Measurements from ENCODE around the gene TFF3. TPM values are rescaled to one million over a fixed set of nuclear protein-coding genes. Genes with fewer than 3 reads are reported as not detected.

Gene TFF3
- total RNA-seq, 2 donors from 2014 or later: 6.3 to 16.3 TPM

DNA sequence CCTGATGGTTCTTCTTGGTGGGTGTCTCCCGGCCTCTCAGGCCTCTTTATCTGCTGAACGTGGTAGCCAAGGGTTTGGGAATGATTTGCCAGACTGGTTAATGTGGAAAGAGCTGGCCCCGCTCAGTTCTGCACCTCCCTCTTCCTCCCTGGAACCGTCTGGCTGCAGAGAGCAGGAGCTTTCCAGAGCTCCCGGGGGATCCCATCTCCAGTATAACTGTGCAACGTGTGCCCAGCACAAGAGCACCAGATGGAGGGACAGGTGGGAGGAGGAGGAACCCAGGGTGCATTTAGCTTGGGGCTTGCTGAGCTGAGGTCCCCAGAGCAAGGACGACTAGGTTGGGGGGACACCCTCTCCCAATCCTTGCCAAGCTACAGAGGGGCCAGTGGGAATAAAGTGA lies 46.1 kb upstream of the TFF3 start:
- 19 to 22% methylated on average over 6 to 7 of the region's 7 CpGs for WGBS, 2 donors
- Histone ChIP-seq H3K27me3 (no peaks in the 10 kb centered on the region), H3K9me3 (peaks cover 0 to 4% (median 0%) of the 10 kb centered on the region in 3 donors), H3K36me3 (replicated peaks in 1 of 2; ENCODE audit: insufficient read depth in 1 of 2, low read depth in 2 of 2) (no peaks in the 10 kb centered on the region), H3K4me3 (no peak overlapping the region), H3K4me1 (no peaks in the 10 kb centered on the region), H3K27ac (no peak overlapping the region)
- intact Hi-C loops (cut with DNase I): no loop called here
- no peak for ATAC-seq
- no peak for DNase-seq
- TF ChIP-seq POLR2A (IDR thresholded peaks at IDR 0.05): no peak
- TF ChIP-seq, protein P1, sequence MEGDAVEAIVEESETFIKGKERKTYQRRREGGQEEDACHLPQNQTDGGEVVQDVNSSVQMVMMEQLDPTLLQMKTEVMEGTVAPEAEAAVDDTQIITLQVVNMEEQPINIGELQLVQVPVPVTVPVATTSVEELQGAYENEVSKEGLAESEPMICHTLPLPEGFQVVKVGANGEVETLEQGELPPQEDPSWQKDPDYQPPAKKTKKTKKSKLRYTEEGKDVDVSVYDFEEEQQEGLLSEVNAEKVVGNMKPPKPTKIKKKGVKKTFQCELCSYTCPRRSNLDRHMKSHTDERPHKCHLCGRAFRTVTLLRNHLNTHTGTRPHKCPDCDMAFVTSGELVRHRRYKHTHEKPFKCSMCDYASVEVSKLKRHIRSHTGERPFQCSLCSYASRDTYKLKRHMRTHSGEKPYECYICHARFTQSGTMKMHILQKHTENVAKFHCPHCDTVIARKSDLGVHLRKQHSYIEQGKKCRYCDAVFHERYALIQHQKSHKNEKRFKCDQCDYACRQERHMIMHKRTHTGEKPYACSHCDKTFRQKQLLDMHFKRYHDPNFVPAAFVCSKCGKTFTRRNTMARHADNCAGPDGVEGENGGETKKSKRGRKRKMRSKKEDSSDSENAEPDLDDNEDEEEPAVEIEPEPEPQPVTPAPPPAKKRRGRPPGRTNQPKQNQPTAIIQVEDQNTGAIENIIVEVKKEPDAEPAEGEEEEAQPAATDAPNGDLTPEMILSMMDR (IDR thresholded peaks at IDR 0.05): no peak

DNA sequence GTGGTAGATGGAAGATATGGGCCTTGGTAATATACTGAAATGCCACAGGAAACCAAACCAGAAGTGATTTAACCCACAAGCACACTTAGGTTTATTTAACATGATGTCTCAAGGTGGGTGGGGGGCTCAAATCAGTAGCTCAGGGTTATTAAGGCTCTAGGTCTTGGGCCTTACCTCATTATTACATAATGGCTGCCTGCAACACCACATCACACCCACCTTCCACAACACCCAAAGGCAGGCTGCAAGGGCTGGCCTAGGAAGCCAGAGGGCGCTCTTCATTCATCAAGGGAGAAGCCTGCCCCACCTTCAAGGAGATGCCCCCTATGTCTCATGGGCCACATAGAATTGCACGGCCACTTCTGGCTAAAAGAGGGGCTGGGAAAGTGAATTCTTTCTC lies 45.1 kb upstream of the TFF3 start:
- H3K9me3 ChIP-seq: peaks cover 0 to 4% (median 0%) of the 10 kb centered on the region in 3 donors
- DNase-seq (no peak), ATAC-seq (no peak)
- H3K27ac ChIP-seq: no peak overlapping the region
- H3K4me3 ChIP-seq: no peak overlapping the region
- intact Hi-C loops (cut with DNase I): no loop called here
- no peaks in the 10 kb centered on the region for H3K27me3 ChIP-seq
- H3K4me1 ChIP-seq: no peaks in the 10 kb centered on the region
- TF ChIP-seq, protein P1 (IDR thresholded peaks at IDR 0.05): no peak
- TF ChIP-seq POLR2A (IDR thresholded peaks at IDR 0.05): no peak
- 46 to 75% methylated on average over 2 of the region's 2 CpGs for WGBS, 2 donors
- no peaks in the 10 kb centered on the region for H3K36me3 ChIP-seq (replicated peaks in 1 of 2; ENCODE audit: insufficient read depth in 1 of 2, low read depth in 2 of 2)

DNA sequence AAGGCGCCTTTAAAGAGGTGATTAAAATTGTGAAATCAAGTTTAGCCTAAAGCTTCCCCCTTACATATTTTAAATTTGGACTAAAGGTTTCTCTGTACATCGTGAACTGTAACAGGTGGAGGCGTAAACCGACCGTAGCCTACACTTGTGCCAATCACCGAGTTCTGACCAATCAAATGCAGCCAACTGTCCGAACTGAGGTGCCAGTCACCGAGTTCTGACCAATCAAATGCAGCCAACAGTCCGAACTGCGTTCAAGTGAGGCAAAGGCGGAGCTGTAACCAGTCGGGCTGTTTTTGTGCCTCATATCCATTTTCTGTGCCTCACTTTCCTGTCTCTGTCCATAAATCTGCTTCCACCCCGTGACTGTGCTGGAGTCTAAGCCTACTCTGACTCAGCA lies 43.7 kb upstream of the TFF3 start:
- 83 to 87% methylated on average over 13 of the region's 13 CpGs for WGBS, 2 donors
- TF ChIP-seq, protein P1 (IDR thresholded peaks at IDR 0.05): no peak
- no peak for TF ChIP-seq POLR2A (IDR thresholded peaks at IDR 0.05)
- no peaks in the 10 kb centered on the region for H3K4me1 ChIP-seq
- H3K4me3 ChIP-seq: no peak overlapping the region
- ATAC-seq (no peak), DNase-seq (no peak)
- H3K27me3 ChIP-seq: no peaks in the 10 kb centered on the region
- H3K36me3 ChIP-seq (replicated peaks in 1 of 2; ENCODE audit: insufficient read depth in 1 of 2, low read depth in 2 of 2): no peaks in the 10 kb centered on the region
- H3K9me3 ChIP-seq: peaks cover 0 to 4% (median 0%) of the 10 kb centered on the region in 3 donors
- intact Hi-C loops (cut with DNase I): no loop called here
- H3K27ac ChIP-seq: no peak overlapping the region

DNA sequence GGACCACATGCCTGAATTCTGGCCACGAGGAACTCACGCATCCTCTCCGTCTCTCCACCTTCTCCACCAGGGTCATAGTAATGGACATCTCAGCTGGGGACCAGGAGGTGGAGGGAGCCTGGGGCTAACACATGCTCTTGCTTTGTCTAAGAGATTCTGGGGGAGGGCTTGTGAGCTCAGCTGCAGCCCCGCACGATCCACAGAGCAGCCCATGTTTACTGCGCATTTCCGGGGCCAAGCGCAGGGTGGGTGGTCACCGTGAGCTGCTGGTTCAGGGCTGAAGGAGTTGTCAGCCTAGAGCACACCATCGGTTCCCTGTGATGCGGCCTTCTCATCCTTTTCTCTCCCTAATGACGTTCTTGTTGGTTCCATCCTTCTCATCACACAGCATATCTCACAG lies 43.1 kb upstream of the TFF3 start:
- Histone ChIP-seq H3K9me3 (peaks cover 0 to 4% (median 0%) of the 10 kb centered on the region in 3 donors), H3K4me1 (no peaks in the 10 kb centered on the region), H3K4me3 (no peak overlapping the region), H3K27me3 (no peaks in the 10 kb centered on the region), H3K36me3 (replicated peaks in 1 of 2; ENCODE audit: insufficient read depth in 1 of 2, low read depth in 2 of 2) (no peaks in the 10 kb centered on the region), H3K27ac (no peak overlapping the region)
- 86 to 92% methylated on average over 12 of the region's 12 CpGs for WGBS, 2 donors
- DNase-seq: no peak
- TF ChIP-seq, protein P1 (IDR thresholded peaks at IDR 0.05): no peak
- intact Hi-C loops (cut with DNase I): no loop called here
- no peak for ATAC-seq

DNA sequence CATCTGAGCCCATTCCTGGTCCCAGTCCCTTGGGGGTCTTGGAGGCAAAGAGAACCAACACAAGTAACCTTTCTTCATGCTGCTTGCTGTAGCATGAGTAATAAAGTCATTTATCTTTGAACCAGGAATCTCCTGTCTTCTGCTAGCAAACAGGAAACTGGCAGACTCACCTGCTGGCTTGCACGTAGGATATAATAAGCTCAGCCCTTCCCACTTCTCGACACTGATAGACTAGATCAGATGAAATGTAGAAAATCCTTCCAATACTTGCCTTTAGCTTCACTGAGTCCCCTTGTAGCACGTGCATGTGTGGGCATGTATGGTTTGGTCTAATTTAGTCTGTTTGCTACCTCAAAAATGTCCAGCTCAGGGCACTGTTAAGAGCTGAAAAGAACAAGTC lies 42.1 kb upstream of the TFF3 start:
- no peak overlapping the region for H3K4me3 ChIP-seq
- DNase-seq (no peak), ATAC-seq (no peak)
- H3K9me3 ChIP-seq: peaks cover 0 to 4% (median 0%) of the 10 kb centered on the region in 3 donors
- WGBS, 2 donors: 35 to 43% methylated on average over 3 of the region's 3 CpGs
- H3K36me3 ChIP-seq (replicated peaks in 1 of 2; ENCODE audit: insufficient read depth in 1 of 2, low read depth in 2 of 2): no peaks in the 10 kb centered on the region
- H3K27ac ChIP-seq: no peak overlapping the region
- H3K27me3 ChIP-seq: no peaks in the 10 kb centered on the region
- H3K4me1 ChIP-seq: no peaks in the 10 kb centered on the region
- TF ChIP-seq POLR2A (IDR thresholded peaks at IDR 0.05): no peak
- intact Hi-C loops (cut with DNase I): no loop called here
